Measurements from ENCODE around the gene KBTBD7.

- no peak for TF ChIP-seq CTCF (IDR thresholded peaks at IDR 0.05)
- no peak for TF ChIP-seq POLR2AphosphoS5 (IDR thresholded peaks at IDR 0.05)
- no peak for TF ChIP-seq POLR2A (IDR thresholded peaks at IDR 0.05)
- TF ChIP-seq EP300 (IDR thresholded peaks at IDR 0.05) = no peak
Measured at GRCh38 chr13:41157048-41157717, 37.2 kb downstream of the KBTBD7 start.
